DND-41 (cell line): ENCODE measurements around the gene ARRB1.

Experiments used
- ATAC-seq: fragments of 200-7000 bp; cut with Tn5 transposase; 3 replicates; pipeline ENCODE4 v1.9.1; 2021; ENCODE audit warnings: low read depth; ENCODE audit not compliant: insufficient read depth
- DNase-seq: peaks from one replicate; pipeline ENCODE4 v3.0.0-alpha.2; 2020
- H2AFZ ChIP-seq: 2 replicates; pipeline ENCODE4 v1.6.0; 2012; ENCODE audit warnings: low read depth, low read length
- H3K27ac ChIP-seq: 2 replicates; pipeline ENCODE4 v1.5.1; 2012; ENCODE audit warnings: low read length, inconsistent platforms
- H3K27me3 ChIP-seq: fragments of 200-600 bp; sonication (generic); 2 replicates; pipeline ENCODE4 v1.6.0; 2012; ENCODE audit warnings: low read length, mild to moderate bottlenecking, inconsistent platforms; ENCODE audit not compliant: insufficient read depth, poor library complexity
- H3K36me3 ChIP-seq: 2 replicates; pipeline ENCODE4 v1.5.1; 2012; ENCODE audit warnings: low read length, inconsistent platforms; ENCODE audit not compliant: insufficient read depth
- H3K4me1 ChIP-seq: 2 replicates; pipeline ENCODE4 v1.5.1; 2012; ENCODE audit warnings: mild to moderate bottlenecking, low read length; ENCODE audit not compliant: insufficient read depth
- H3K4me2 ChIP-seq: 2 replicates; pipeline ENCODE4 v1.6.0; 2012; ENCODE audit warnings: mild to moderate bottlenecking, moderate library complexity, low read length, inconsistent platforms; ENCODE audit not compliant: insufficient read depth
- H3K4me3 ChIP-seq, 2 experiments: fragments of 200-600 bp in 1 of 2; shearing (Covaris generic) in 1 of 2; 2 replicates each; pipeline ENCODE4 v1.5.1; 2012 to 2016; ENCODE audit warnings: inconsistent platforms in 2 of 2, low read length in 2 of 2, mild to moderate bottlenecking in 2 of 2, low read depth in 1 of 2, moderate library complexity in 1 of 2
- H3K79me2 ChIP-seq: 2 replicates; pipeline ENCODE4 v1.6.0; 2012; ENCODE audit warnings: low read length, inconsistent platforms; ENCODE audit not compliant: insufficient read depth
- H3K9ac ChIP-seq: 2 replicates; pipeline ENCODE4 v1.6.0; 2012; ENCODE audit warnings: low read depth, mild to moderate bottlenecking, inconsistent platforms, low read length, moderate library complexity
- H3K9me3 ChIP-seq: 2 replicates; pipeline ENCODE4 v1.5.1; 2012; ENCODE audit warnings: low read length, moderate library complexity, mild to moderate bottlenecking, inconsistent platforms; ENCODE audit not compliant: insufficient read depth, severe bottlenecking
- H4K20me1 ChIP-seq: 2 replicates; pipeline ENCODE4 v1.6.0; 2012; ENCODE audit warnings: low read length; ENCODE audit not compliant: insufficient read depth
- EZH2 ChIP-seq: IDR thresholded peaks from 3 replicates; pipeline ENCODE4 v1.6.1; 2012; ENCODE audit warnings: borderline replicate concordance, low read depth, mild to moderate bottlenecking, moderate library complexity, low read length, inconsistent platforms; ENCODE audit not compliant: severe bottlenecking
- TF ChIP-seq, protein P1 (sequence below): IDR thresholded peaks from 2 replicates; pipeline ENCODE4 v1.5.1; 2012; ENCODE audit warnings: borderline replicate concordance, low read length, moderate library complexity, mild to moderate bottlenecking; ENCODE audit not compliant: poor library complexity, severe bottlenecking; ENCODE audit errors: extremely low read depth

Gene ARRB1

DNA sequence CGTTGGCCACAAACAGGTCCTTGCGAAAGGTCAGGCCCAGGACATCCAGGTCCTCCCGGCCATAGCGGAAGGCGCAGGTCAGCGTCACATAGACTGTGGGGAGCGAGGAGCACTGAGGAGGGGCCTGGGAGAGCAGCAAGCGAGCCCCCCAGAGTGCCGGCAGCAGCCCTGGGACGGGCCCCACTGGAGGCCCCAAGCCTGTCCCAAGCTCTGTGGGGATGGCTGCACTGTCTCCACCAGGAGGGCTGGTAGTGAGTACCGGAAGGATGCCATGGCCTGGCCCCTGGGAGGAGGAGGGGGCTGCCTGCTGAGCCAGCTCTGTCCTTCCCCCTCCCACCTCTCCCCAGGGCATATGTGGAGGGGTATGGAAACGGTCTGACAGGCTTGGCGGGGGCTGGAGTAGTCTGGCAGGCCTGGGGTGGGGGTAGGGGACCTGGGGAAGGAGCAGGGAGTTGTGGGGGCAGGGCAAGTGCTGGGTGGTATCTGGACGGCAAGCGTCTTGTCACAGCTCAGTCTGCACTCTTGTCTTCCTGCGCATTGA is 68.0 kb downstream of the ARRB1 start:
- Histone ChIP-seq H2AFZ (no peak overlapping the region), H3K4me2 (no peak overlapping the region), H3K27ac (no peak overlapping the region), H4K20me1 (no peaks in the 10 kb centered on the region), H3K9ac (no peak overlapping the region), H3K4me1 (no peaks in the 10 kb centered on the region), H3K9me3 (no peaks in the 10 kb centered on the region), H3K4me3 (no peak overlapping the region), H3K36me3 (peaks cover 18% of the 10 kb centered on the region), H3K27me3 (no peaks in the 10 kb centered on the region), H3K79me2 (no peaks in the 10 kb centered on the region)
- TF ChIP-seq, protein P1, sequence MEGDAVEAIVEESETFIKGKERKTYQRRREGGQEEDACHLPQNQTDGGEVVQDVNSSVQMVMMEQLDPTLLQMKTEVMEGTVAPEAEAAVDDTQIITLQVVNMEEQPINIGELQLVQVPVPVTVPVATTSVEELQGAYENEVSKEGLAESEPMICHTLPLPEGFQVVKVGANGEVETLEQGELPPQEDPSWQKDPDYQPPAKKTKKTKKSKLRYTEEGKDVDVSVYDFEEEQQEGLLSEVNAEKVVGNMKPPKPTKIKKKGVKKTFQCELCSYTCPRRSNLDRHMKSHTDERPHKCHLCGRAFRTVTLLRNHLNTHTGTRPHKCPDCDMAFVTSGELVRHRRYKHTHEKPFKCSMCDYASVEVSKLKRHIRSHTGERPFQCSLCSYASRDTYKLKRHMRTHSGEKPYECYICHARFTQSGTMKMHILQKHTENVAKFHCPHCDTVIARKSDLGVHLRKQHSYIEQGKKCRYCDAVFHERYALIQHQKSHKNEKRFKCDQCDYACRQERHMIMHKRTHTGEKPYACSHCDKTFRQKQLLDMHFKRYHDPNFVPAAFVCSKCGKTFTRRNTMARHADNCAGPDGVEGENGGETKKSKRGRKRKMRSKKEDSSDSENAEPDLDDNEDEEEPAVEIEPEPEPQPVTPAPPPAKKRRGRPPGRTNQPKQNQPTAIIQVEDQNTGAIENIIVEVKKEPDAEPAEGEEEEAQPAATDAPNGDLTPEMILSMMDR: no peak
- TF ChIP-seq EZH2: no peak
- no peak for DNase-seq
- no peak for ATAC-seq

DNA sequence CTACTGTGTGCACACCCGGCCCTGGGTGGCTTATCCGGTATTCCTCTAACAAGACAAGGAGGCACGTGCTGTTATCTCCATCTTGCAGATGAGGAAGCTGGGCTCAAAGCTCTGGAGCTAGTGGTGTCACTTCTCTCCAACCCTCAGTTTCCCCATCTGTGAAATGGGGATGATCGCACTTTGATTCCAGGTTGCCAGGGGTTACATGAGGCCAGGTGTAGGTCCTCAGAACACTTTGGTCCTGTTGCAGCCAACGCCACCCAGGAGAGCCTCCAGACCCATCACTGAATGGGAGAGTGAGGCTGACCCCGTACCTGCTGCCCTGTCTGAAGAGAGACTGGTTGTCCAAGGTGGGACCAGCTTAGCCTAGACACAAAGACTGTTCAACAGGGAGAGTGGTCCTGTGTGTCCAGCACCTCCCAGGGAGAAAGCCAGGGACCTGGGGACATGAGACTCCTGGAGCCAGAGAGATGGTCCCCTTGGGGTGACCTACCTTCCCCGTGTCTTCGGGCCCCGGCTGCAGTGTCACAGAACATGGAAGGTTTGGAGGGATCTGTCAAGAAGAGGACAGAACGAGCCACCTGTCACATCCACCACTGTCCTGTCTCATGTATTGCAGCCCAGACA is 69.9 kb downstream of the ARRB1 start:
- Histone ChIP-seq H3K4me2 (no peak overlapping the region), H3K27me3 (no peaks in the 10 kb centered on the region), H4K20me1 (no peaks in the 10 kb centered on the region), H3K4me3 (no peak overlapping the region), H3K9me3 (no peaks in the 10 kb centered on the region), H3K9ac (no peak overlapping the region), H3K79me2 (no peaks in the 10 kb centered on the region), H3K36me3 (peaks cover 30% of the 10 kb centered on the region), H3K4me1 (peaks cover 10% of the 10 kb centered on the region), H2AFZ (no peak overlapping the region), H3K27ac (no peak overlapping the region)
- ATAC-seq (no peak), DNase-seq (no peak)
- TF ChIP-seq, protein P1: no peak
- no peak for TF ChIP-seq EZH2

DNA sequence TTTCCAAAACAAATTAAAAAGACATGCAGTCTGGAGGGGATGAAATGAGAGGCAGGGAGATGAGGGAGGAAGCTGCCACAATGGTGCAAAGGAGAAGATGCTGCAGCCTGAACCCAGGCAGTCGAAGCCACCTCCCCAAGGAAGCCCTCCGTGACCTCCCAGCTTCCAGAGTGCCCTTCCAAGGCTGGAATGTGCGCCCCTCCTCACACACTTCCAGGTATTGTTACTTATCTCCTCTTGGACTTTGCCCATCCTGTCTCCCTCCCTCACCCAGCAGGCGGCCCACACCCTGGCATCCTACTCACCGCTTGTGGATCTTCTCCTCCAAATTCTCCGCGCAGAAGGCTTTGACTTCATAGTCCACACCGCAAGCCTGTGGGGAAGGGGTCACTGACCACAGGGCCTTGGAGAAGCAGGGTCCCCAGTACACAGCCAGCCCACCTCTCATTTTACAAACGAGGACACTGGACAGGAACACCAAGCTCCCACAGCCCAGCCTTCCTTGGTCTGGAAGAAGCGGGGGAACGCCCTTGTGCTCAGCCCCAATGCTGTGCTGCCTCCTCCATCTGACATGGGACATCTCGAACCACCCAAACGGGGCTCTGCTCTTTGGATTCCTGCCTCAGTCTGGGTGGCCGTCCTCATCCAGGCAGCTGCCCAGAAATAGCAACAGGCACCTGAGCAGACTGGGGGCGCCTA is 70.5 kb downstream of the ARRB1 start:
- Histone ChIP-seq H2AFZ (no peak overlapping the region), H3K27me3 (no peaks in the 10 kb centered on the region), H3K9ac (no peak overlapping the region), H3K79me2 (no peaks in the 10 kb centered on the region), H3K27ac (no peak overlapping the region), H3K9me3 (no peaks in the 10 kb centered on the region), H3K4me1 (peaks cover 17% of the 10 kb centered on the region), H3K4me3 (no peak overlapping the region), H4K20me1 (no peaks in the 10 kb centered on the region), H3K36me3 (peaks cover 30% of the 10 kb centered on the region), H3K4me2 (no peak overlapping the region)
- no peak for ATAC-seq
- no peak for TF ChIP-seq EZH2
- TF ChIP-seq, protein P1: no peak
- no peak for DNase-seq
